HL-60 (cell line): ENCODE results near the gene TTLL3.
"Not testable (repeated sequence)": the region's sequence is repeated elsewhere in the genome, so short reads cannot be mapped to it uniquely, and the experiment has no call there.

Experiments
- GABPA ChIP-seq: IDR thresholded peaks from 2 replicates; pipeline ENCODE4 v1.6.1; 2012; ENCODE audit warnings: low read depth
- TF ChIP-seq, protein P1 (sequence below): IDR thresholded peaks from one replicate; pipeline ENCODE4 v1.5.1; 2011; ENCODE audit warnings: low read length, control low read depth, inconsistent platforms; ENCODE audit not compliant: insufficient read depth

DNA sequence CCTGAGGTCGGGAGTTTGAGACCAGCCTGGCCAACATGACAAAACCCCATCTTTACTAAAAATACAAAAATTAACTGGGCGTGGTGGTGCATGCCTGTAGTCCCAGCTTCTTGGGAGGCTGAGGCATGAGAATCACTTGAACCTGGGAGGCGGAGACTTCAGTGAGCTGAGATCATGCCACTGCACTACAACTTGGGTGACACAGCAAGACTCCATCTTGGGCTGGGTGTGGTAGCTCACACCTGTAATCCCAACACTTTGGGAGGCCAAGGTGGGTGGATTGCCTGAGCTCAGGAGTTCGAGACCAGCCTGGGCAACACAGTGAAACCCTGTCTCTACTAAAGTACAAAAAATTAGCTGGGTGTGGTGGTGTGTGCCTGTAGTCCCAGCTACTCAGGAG, 66.2 kb downstream of the TTLL3 start:
- TF ChIP-seq, protein P1, sequence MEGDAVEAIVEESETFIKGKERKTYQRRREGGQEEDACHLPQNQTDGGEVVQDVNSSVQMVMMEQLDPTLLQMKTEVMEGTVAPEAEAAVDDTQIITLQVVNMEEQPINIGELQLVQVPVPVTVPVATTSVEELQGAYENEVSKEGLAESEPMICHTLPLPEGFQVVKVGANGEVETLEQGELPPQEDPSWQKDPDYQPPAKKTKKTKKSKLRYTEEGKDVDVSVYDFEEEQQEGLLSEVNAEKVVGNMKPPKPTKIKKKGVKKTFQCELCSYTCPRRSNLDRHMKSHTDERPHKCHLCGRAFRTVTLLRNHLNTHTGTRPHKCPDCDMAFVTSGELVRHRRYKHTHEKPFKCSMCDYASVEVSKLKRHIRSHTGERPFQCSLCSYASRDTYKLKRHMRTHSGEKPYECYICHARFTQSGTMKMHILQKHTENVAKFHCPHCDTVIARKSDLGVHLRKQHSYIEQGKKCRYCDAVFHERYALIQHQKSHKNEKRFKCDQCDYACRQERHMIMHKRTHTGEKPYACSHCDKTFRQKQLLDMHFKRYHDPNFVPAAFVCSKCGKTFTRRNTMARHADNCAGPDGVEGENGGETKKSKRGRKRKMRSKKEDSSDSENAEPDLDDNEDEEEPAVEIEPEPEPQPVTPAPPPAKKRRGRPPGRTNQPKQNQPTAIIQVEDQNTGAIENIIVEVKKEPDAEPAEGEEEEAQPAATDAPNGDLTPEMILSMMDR: not testable (repeated sequence)
- TF ChIP-seq GABPA: not testable (repeated sequence)
